AG04450 (cell line): ENCODE data around the gene XPO4. TPM values are rescaled to one million over a fixed set of nuclear protein-coding genes. Genes with fewer than 3 reads are reported as not detected.
"Not testable (repeated sequence)": the region's sequence is repeated elsewhere in the genome, so short reads cannot be mapped to it uniquely, and the experiment has no call there.

Source experiments
- CTCF ChIA-PET: fragments of 300-600, 350-600 bp; formaldehyde crosslinking; extraction: SDS; loops from one replicate; lab custom pipeline; 2022; ENCODE audit warnings: antibody characterized with exemption, inconsistent platforms; lab: Charles Lee
- POLR2A ChIA-PET: fragments of 350-600 bp; formaldehyde crosslinking; extraction: SDS; loops from one replicate; lab custom pipeline; 2021; ENCODE audit warnings: antibody characterized with exemption, inconsistent platforms; lab: Yijun Ruan, JAX
- DNase-seq: peaks from one replicate; pipeline ENCODE4 v3.0.0-alpha.2; 2011; ENCODE audit warnings: low read depth, low spot score
- H3K27ac ChIP-seq: one replicate; pipeline ENCODE4 v1.5.1; 2012; ENCODE audit warnings: low read depth, low read length, control low read depth
- H3K27me3 ChIP-seq: one replicate; pipeline ENCODE4 v1.6.0; 2012; ENCODE audit warnings: low read length; ENCODE audit not compliant: control insufficient read depth, insufficient read depth
- H3K4me3 ChIP-seq: 2 replicates; pipeline ENCODE4 v1.5.1; 2011; ENCODE audit warnings: mild to moderate bottlenecking, low read depth, low read length, control low read depth
- H3K9me3 ChIP-seq: 2 replicates; pipeline ENCODE4 v1.5.1; 2012; ENCODE audit warnings: low read length; ENCODE audit not compliant: control insufficient read depth, insufficient read depth
- polyA plus RNA-seq: library from polyadenylated mRNA; depleted of rRNA; stranded (reverse); fragments of >200 nt; gene quantifications from 2 replicates; pipeline ENCODE4 v1.2.3, GENCODE V29; 2011
- TF ChIP-seq, protein P1 (sequence below): IDR thresholded peaks from 2 replicates; pipeline ENCODE4 v1.5.1; 2011; ENCODE audit warnings: low read depth, low read length, control low read depth, inconsistent platforms

The XPO4 gene
- polyA plus RNA-seq, 1 experiment, result 14.4 TPM

DNA sequence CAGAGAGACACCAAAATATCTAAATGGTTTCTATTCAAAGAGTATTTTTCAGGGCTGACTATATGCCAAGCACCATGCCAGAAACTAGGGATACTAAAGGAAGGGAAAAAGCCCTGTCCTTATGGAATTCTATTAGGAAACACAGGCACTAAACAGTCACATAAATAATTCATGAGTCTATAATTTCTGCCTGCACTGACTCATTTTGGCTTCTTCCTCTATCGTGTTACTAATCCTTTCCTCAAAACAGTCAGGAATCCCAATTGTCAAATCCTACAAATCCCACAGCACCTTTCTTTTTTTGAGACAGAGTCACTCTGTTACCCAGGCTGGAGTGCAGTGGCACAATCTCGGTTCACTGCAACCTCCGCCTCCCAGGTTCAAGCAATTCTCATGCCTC lies 29.2 kb downstream of the XPO4 start:
- H3K4me3 ChIP-seq, result no peak overlapping the region
- TF ChIP-seq, protein P1, sequence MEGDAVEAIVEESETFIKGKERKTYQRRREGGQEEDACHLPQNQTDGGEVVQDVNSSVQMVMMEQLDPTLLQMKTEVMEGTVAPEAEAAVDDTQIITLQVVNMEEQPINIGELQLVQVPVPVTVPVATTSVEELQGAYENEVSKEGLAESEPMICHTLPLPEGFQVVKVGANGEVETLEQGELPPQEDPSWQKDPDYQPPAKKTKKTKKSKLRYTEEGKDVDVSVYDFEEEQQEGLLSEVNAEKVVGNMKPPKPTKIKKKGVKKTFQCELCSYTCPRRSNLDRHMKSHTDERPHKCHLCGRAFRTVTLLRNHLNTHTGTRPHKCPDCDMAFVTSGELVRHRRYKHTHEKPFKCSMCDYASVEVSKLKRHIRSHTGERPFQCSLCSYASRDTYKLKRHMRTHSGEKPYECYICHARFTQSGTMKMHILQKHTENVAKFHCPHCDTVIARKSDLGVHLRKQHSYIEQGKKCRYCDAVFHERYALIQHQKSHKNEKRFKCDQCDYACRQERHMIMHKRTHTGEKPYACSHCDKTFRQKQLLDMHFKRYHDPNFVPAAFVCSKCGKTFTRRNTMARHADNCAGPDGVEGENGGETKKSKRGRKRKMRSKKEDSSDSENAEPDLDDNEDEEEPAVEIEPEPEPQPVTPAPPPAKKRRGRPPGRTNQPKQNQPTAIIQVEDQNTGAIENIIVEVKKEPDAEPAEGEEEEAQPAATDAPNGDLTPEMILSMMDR, result no peak
- POLR2A ChIA-PET, result interaction anchor here (0.7 kb wide), 1 partner anchor 31 kb away, joined by 7 read pairs; no protein-coding TSS in a partner anchor
- H3K27ac ChIP-seq, result no peak overlapping the region
- CTCF ChIA-PET, result interaction anchor here (0.6 to 1.4 kb wide), 7 partner anchors 27 to 676 kb away, joined by 3 to 8 read pairs (median 4); no protein-coding TSS in a partner anchor
- H3K27me3 ChIP-seq, result no peaks in the 10 kb centered on the region
- no peak for DNase-seq
- H3K9me3 ChIP-seq, result peaks cover 5% of the 10 kb centered on the region; the same call in 1 of the 2 replicates

DNA sequence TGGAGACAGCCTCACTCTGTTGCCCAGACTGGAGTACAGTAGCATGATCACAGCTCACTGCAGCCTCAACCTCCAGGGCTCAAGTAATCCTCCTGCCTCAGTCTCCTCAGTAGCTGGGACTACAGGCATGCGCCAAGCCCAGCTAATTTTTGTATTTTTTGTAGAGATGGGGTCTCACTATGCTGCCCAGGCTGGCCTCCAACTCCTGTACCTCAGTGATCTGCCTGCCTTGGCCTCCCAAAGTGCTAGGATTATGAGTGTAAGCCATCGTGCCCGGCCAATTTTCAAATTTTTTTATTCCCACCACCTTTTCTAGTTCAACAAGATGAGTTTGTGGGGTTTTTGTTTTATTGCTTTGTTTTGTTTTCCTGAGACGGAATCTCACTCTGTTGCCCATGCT lies 31.7 kb downstream of the XPO4 start:
- no peaks in the 10 kb centered on the region for H3K9me3 ChIP-seq
- ChIA-PET CTCF (interaction anchor here (0.6 to 2.4 kb wide), 5 partner anchors 57 to 673 kb away, joined by 3 to 7 read pairs (median 5); no protein-coding TSS in a partner anchor), POLR2A (interaction anchor here (0.7 kb wide), 1 partner anchor 15 kb away, joined by 6 read pairs; no protein-coding TSS in a partner anchor)
- TF ChIP-seq, protein P1, result no peak
- H3K27me3 ChIP-seq, result no peaks in the 10 kb centered on the region
- no peak overlapping the region for H3K4me3 ChIP-seq
- no peak for DNase-seq
- H3K27ac ChIP-seq, result no peak overlapping the region

DNA sequence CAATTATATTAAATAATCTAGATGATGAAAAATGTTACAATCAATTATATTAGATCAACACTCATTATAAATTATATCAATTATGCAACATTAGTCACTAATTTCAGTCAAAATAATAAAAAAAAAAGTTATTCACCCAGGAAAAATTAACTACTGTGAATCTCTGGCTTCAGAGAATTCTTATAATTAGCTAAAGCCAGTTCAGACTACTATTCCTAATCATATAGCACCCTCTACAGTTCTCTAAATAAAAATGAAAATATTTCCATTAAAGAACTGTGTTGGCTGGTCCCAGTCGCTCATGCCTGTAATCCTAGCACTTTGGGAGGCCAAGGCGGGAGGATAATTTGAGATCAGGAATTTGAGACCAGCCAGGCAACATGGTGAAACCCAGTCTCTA lies 33.0 kb downstream of the XPO4 start:
- no peaks in the 10 kb centered on the region for H3K27me3 ChIP-seq
- TF ChIP-seq, protein P1, result peak; percentile 40
- no peak overlapping the region for H3K27ac ChIP-seq
- H3K4me3 ChIP-seq, result no peak overlapping the region
- ChIA-PET POLR2A (no interaction called here), CTCF (interaction anchor here (0.6 to 4.9 kb wide), 8 partner anchors 31 to 687 kb away, joined by 3 to 31 read pairs (median 6); no protein-coding TSS in a partner anchor)
- DNase-seq, result no peak
- no peaks in the 10 kb centered on the region for H3K9me3 ChIP-seq

DNA sequence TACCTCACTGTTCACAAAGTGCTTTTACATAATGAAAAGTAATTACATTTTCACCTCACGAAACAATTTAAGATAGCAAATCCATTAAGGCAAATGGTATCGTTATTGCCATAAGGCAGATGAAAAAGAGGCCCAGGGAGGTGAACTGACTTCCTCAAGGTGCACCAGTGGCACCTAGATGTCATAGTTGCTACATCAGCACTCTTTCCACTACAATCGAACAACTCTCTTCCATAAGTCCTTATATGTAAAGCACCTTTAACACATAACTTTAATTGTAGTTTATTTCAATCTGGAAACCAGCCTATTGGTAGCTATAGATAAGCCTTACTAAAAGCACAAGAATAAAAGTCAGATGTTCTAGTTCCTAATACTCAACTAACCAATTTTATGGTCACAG lies 35.1 kb downstream of the XPO4 start:
- H3K27me3 ChIP-seq, result no peaks in the 10 kb centered on the region
- ChIA-PET POLR2A (no interaction called here), CTCF (interaction anchor here (0.9 to 4.9 kb wide), 5 partner anchors 13 to 670 kb away, joined by 3 to 31 read pairs (median 5); no protein-coding TSS in a partner anchor)
- TF ChIP-seq, protein P1, result no peak
- no peak overlapping the region for H3K4me3 ChIP-seq
- H3K9me3 ChIP-seq, result no peaks in the 10 kb centered on the region
- DNase-seq, result no peak
- no peak overlapping the region for H3K27ac ChIP-seq

DNA sequence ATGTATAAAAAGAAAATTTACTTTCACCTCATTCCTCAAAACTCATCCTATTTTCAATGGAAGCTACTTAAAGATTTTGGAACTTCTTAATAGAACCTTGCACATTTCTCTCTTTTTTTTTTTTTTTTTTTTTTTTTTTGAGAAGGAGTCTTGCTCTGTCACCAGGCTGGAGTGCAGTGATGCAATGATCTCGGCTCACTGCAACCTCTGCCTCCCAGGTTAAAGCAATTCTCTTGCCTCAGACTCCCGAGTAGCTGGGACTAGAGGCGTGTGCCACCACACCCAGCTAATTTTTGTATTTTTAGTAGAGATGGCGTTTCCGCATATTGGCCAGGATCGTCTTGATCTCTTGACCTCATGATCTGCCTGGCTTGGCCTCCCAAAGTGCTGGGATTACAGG lies 40.9 kb downstream of the XPO4 start:
- CTCF ChIA-PET, result interaction anchor here (0.5 to 1.3 kb wide), 6 partner anchors 33 to 367 kb away, joined by 3 to 5 read pairs (median 5); partner anchors contain the start of gene IL17D
- H3K27me3 ChIP-seq, H3K4me3 ChIP-seq, DNase-seq, H3K9me3 ChIP-seq, H3K27ac ChIP-seq, POLR2A ChIA-PET: not testable (repeated sequence)
